GM23338 (cell line): ENCODE measurements around the gene GNB4. TPM values are rescaled to one million over a fixed set of nuclear protein-coding genes. Genes with fewer than 3 reads are reported as not detected.

ENCODE experiments used
- ATAC-seq: fragments of 200-7000 bp; cut with Tn5 transposase; 3 replicates; pipeline ENCODE4 v1.9.1; 2020
- DNase-seq: peaks from one replicate; pipeline ENCODE4 v3.0.0-alpha.2; 2015; ENCODE audit warnings: low spot score
- H2AFZ ChIP-seq: fragments of 200-600 bp; sonication (generic); 2 replicates; pipeline ENCODE4 v1.8.0; 2016; ENCODE audit warnings: antibody characterized with exemption, mild to moderate bottlenecking, moderate library complexity
- H3F3A ChIP-seq: fragments of 200-600 bp; sonication (generic); replicated peaks from 2 replicates; pipeline ENCODE4 v1.8.0; 2017; ENCODE audit warnings: antibody characterized with exemption, mixed run types, low read depth
- H3K27ac ChIP-seq: fragments of 200-600 bp; sonication (generic); 2 replicates; pipeline ENCODE4 v1.6.1; 2016; ENCODE audit warnings: low read depth
- H3K27me3 ChIP-seq: fragments of 200-600 bp; sonication (generic); 2 replicates; pipeline ENCODE4 v1.8.0; 2016; ENCODE audit warnings: mild to moderate bottlenecking, mixed run types, moderate library complexity; ENCODE audit not compliant: insufficient read depth
- H3K36me3 ChIP-seq: fragments of 200-600 bp; sonication (generic); 2 replicates; pipeline ENCODE4 v1.8.0; 2016; ENCODE audit warnings: mild to moderate bottlenecking; ENCODE audit not compliant: insufficient read depth
- H3K4me1 ChIP-seq: fragments of 200-600 bp; sonication (generic); 2 replicates; pipeline ENCODE4 v1.8.0; 2016; ENCODE audit warnings: mild to moderate bottlenecking, moderate library complexity; ENCODE audit not compliant: insufficient read depth
- H3K4me2 ChIP-seq: fragments of 200-600 bp; sonication (generic); 2 replicates; pipeline ENCODE4 v1.7.1; 2017; ENCODE audit warnings: mixed run types
- H3K4me3 ChIP-seq: fragments of 200-600 bp; sonication (generic); 2 replicates; pipeline ENCODE4 v1.6.1; 2016; ENCODE audit warnings: mixed run types
- H3K79me2 ChIP-seq: fragments of 200-600 bp; sonication (generic); replicated peaks from 2 replicates; pipeline ENCODE4 v1.8.0; 2017; ENCODE audit warnings: mild to moderate bottlenecking; ENCODE audit not compliant: insufficient read depth
- H3K9me2 ChIP-seq: fragments of 200-600 bp; sonication (generic); 2 replicates; pipeline ENCODE4 v1.8.0; 2017; ENCODE audit not compliant: insufficient read depth
- H4K20me1 ChIP-seq: fragments of 200-600 bp; sonication (generic); replicated peaks from 2 replicates; pipeline ENCODE4 v1.8.0; 2017; ENCODE audit warnings: mild to moderate bottlenecking; ENCODE audit not compliant: insufficient read depth
- H3K27ac Mint-ChIP-seq: 2 replicates; pipeline ENCODE4 v1.8.0; 2020; ENCODE audit warnings: inconsistent platforms, mild to moderate bottlenecking, moderate library complexity, mixed read lengths
- H3K27me3 Mint-ChIP-seq: 3 replicates; pipeline ENCODE4 v1.8.0; 2022; ENCODE audit warnings: low read depth, mild to moderate bottlenecking, moderate library complexity, mixed read lengths, inconsistent platforms; ENCODE audit not compliant: insufficient read depth, poor library complexity
- H3K36me3 Mint-ChIP-seq: 3 replicates; pipeline ENCODE4 v1.8.0; 2021; ENCODE audit warnings: low read depth, mild to moderate bottlenecking, inconsistent platforms, moderate library complexity, mixed read lengths
- H3K4me1 Mint-ChIP-seq: 3 replicates; pipeline ENCODE4 v1.8.0; 2020; ENCODE audit warnings: mild to moderate bottlenecking, inconsistent platforms, mixed read lengths
- H3K4me3 Mint-ChIP-seq: 3 replicates; pipeline ENCODE4 v1.8.0; 2021; ENCODE audit warnings: moderate library complexity, mild to moderate bottlenecking, inconsistent platforms, mixed read lengths
- H3K9me3 Mint-ChIP-seq: 3 replicates; pipeline ENCODE4 v1.8.0; 2020; ENCODE audit warnings: moderate library complexity, mild to moderate bottlenecking, inconsistent platforms, mixed read lengths
- EZH2 ChIP-seq: fragments of 200-600 bp; sonication (generic); IDR thresholded peaks from one replicate; pipeline ENCODE4 v1.8.0; 2017; ENCODE audit warnings: antibody characterized with exemption, mild to moderate bottlenecking, low read depth; ENCODE audit not compliant: unreplicated experiment
- EZH2phosphoT487 ChIP-seq: fragments of 200-600 bp; sonication (generic); IDR thresholded peaks from one replicate; pipeline ENCODE4 v1.8.1; 2018; ENCODE audit warnings: antibody characterized with exemption; ENCODE audit not compliant: unreplicated experiment
- NANOG ChIP-seq: IDR thresholded peaks from 2 replicates; pipeline ENCODE4 v1.6.1; 2016; ENCODE audit warnings: antibody characterized with exemption, borderline replicate concordance
- POLR2AphosphoS5 ChIP-seq: IDR thresholded peaks from 2 replicates; pipeline ENCODE4 v1.6.1; 2016; ENCODE audit warnings: antibody characterized with exemption, low read depth
- STAT1 ChIP-seq: IDR thresholded peaks from one replicate; pipeline ENCODE4 v1.6.1; 2016; ENCODE audit warnings: antibody characterized with exemption; ENCODE audit not compliant: unreplicated experiment
- ZNF331 ChIP-seq: fragments of 250-450 bp; sonication (Bioruptor Pico); IDR thresholded peaks from 2 replicates; pipeline ENCODE4 v1.5.0; 2020; ENCODE audit warnings: low read depth, mild to moderate bottlenecking, moderate library complexity
- polyA plus RNA-seq: library from polyadenylated mRNA; unstranded; fragments of >200 nt; fragmentation: Nextera tagmentation; extraction: Ambion mirVana; gene quantifications from 2 replicates; pipeline ENCODE4 v1.2.1, GENCODE V29; 2016
- total RNA-seq: library from RNA; depleted of rRNA; stranded (reverse); fragments of >200 nt; shearing (Covaris generic); gene quantifications from 2 replicates; pipeline ENCODE4 v1.2.3, GENCODE V29; 2014
- TF ChIP-seq, protein P1 (sequence below): IDR thresholded peaks from 2 replicates; pipeline ENCODE4 v1.6.1; 2016; ENCODE audit warnings: antibody characterized with exemption
- TF ChIP-seq, protein P2 (sequence below): fragments of 250-450 bp; sonication (Bioruptor Pico); IDR thresholded peaks from 2 replicates; pipeline ENCODE4 v1.5.0; 2020; ENCODE audit warnings: mild to moderate bottlenecking, moderate library complexity
- TF ChIP-seq, protein P3 (sequence below): IDR thresholded peaks from one replicate; pipeline ENCODE4 v1.6.1; 2018; ENCODE audit warnings: antibody characterized with exemption; ENCODE audit not compliant: unreplicated experiment

GNB4 gene
- total and polyA plus RNA-seq, 2 experiments from 2014 or later, result 11.3 to 28.4 TPM

DNA sequence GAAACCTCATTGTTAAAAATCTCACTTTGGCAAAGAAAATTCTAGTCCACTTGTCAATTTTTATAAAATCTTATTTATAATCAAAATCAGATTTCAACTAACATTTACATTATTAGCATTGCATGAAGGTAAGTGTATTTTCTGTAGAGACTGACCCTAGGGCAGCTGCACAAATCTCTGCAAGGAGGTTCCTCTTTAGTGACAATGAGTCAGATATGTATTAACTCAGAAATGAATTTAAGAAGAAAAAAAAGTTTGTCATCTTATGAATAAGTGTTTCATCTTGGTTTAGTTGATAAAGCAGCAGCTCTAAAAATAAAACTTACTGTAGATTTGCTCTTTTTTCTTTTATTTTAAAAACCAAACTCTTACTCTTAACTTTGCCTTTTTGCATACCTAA is 9.0 kb upstream of the GNB4 start:
- Mint-ChIP-seq H3K27ac (no peak overlapping the region), H3K4me1 (peaks cover 8% of the 10 kb centered on the region), H3K9me3 (no peaks in the 10 kb centered on the region; the same call in 2 of the 3 replicates), H3K4me3 (no peak overlapping the region), H3K27me3 (peaks cover 3% of the 10 kb centered on the region), H3K36me3 (no peaks in the 10 kb centered on the region)
- no peak overlapping the region for H3K27ac ChIP-seq
- no peak for ATAC-seq
- no peak overlapping the region for H3K4me3 ChIP-seq
- no peaks in the 10 kb centered on the region for H3K4me1 ChIP-seq
- H2AFZ ChIP-seq, result no peak overlapping the region
- no peak for DNase-seq
- no peaks in the 10 kb centered on the region for H3K27me3 ChIP-seq
- no peaks in the 10 kb centered on the region for H3K79me2 ChIP-seq
- H4K20me1 ChIP-seq, result no peaks in the 10 kb centered on the region
- no peaks in the 10 kb centered on the region for H3K9me2 ChIP-seq
- TF ChIP-seq, protein P1, sequence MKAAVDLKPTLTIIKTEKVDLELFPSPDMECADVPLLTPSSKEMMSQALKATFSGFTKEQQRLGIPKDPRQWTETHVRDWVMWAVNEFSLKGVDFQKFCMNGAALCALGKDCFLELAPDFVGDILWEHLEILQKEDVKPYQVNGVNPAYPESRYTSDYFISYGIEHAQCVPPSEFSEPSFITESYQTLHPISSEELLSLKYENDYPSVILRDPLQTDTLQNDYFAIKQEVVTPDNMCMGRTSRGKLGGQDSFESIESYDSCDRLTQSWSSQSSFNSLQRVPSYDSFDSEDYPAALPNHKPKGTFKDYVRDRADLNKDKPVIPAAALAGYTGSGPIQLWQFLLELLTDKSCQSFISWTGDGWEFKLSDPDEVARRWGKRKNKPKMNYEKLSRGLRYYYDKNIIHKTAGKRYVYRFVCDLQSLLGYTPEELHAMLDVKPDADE, result no peak
- TF ChIP-seq, protein P2, sequence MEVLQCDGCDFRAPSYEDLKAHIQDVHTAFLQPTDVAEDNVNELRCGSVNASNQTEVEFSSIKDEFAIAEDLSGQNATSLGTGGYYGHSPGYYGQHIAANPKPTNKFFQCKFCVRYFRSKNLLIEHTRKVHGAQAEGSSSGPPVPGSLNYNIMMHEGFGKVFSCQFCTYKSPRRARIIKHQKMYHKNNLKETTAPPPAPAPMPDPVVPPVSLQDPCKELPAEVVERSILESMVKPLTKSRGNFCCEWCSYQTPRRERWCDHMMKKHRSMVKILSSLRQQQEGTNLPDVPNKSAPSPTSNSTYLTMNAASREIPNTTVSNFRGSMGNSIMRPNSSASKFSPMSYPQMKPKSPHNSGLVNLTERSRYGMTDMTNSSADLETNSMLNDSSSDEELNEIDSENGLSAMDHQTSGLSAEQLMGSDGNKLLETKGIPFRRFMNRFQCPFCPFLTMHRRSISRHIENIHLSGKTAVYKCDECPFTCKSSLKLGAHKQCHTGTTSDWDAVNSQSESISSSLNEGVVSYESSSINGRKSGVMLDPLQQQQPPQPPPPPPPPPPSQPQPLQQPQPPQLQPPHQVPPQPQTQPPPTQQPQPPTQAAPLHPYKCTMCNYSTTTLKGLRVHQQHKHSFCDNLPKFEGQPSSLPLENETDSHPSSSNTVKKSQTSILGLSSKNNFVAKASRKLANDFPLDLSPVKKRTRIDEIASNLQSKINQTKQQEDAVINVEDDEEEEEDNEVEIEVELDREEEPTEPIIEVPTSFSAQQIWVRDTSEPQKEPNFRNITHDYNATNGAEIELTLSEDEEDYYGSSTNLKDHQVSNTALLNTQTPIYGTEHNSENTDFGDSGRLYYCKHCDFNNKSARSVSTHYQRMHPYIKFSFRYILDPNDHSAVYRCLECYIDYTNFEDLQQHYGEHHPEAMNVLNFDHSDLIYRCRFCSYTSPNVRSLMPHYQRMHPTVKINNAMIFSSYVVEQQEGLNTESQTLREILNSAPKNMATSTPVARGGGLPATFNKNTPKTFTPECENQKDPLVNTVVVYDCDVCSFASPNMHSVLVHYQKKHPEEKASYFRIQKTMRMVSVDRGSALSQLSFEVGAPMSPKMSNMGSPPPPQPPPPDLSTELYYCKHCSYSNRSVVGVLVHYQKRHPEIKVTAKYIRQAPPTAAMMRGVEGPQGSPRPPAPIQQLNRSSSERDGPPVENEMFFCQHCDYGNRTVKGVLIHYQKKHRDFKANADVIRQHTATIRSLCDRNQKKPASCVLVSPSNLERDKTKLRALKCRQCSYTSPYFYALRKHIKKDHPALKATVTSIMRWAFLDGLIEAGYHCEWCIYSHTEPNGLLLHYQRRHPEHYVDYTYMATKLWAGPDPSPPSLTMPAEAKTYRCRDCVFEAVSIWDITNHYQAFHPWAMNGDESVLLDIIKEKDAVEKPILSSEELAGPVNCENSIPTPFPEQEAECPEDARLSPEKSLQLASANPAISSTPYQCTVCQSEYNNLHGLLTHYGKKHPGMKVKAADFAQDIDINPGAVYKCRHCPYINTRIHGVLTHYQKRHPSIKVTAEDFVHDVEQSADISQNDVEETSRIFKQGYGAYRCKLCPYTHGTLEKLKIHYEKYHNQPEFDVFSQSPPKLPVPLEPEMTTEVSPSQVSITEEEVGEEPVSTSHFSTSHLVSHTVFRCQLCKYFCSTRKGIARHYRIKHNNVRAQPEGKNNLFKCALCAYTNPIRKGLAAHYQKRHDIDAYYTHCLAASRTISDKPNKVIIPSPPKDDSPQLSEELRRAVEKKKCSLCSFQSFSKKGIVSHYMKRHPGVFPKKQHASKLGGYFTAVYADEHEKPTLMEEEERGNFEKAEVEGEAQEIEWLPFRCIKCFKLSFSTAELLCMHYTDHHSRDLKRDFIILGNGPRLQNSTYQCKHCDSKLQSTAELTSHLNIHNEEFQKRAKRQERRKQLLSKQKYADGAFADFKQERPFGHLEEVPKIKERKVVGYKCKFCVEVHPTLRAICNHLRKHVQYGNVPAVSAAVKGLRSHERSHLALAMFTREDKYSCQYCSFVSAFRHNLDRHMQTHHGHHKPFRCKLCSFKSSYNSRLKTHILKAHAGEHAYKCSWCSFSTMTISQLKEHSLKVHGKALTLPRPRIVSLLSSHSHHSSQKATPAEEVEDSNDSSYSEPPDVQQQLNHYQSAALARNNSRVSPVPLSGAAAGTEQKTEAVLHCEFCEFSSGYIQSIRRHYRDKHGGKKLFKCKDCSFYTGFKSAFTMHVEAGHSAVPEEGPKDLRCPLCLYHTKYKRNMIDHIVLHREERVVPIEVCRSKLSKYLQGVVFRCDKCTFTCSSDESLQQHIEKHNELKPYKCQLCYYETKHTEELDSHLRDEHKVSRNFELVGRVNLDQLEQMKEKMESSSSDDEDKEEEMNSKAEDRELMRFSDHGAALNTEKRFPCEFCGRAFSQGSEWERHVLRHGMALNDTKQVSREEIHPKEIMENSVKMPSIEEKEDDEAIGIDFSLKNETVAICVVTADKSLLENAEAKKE (CRISPR knock-in tag), result no peak
- no peak for TF ChIP-seq EZH2phosphoT487
- TF ChIP-seq POLR2AphosphoS5, result no peak
- TF ChIP-seq NANOG, result no peak
- TF ChIP-seq, protein P3, sequence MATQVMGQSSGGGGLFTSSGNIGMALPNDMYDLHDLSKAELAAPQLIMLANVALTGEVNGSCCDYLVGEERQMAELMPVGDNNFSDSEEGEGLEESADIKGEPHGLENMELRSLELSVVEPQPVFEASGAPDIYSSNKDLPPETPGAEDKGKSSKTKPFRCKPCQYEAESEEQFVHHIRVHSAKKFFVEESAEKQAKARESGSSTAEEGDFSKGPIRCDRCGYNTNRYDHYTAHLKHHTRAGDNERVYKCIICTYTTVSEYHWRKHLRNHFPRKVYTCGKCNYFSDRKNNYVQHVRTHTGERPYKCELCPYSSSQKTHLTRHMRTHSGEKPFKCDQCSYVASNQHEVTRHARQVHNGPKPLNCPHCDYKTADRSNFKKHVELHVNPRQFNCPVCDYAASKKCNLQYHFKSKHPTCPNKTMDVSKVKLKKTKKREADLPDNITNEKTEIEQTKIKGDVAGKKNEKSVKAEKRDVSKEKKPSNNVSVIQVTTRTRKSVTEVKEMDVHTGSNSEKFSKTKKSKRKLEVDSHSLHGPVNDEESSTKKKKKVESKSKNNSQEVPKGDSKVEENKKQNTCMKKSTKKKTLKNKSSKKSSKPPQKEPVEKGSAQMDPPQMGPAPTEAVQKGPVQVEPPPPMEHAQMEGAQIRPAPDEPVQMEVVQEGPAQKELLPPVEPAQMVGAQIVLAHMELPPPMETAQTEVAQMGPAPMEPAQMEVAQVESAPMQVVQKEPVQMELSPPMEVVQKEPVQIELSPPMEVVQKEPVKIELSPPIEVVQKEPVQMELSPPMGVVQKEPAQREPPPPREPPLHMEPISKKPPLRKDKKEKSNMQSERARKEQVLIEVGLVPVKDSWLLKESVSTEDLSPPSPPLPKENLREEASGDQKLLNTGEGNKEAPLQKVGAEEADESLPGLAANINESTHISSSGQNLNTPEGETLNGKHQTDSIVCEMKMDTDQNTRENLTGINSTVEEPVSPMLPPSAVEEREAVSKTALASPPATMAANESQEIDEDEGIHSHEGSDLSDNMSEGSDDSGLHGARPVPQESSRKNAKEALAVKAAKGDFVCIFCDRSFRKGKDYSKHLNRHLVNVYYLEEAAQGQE, result no peak
- no peak for TF ChIP-seq EZH2
- TF ChIP-seq ZNF331 (CRISPR knock-in tag), result no peak
- TF ChIP-seq STAT1, result no peak
- H3K36me3 ChIP-seq, result no peaks in the 10 kb centered on the region; the same call in 1 of the 2 replicates
- H3K4me2 ChIP-seq, result no peak overlapping the region
- H3F3A ChIP-seq, result no peaks in the 10 kb centered on the region
